NT2/D1 (cell line): ENCODE measurements around the gene GRAMD1B.

Source experiments
- YY1 ChIP-seq: IDR thresholded peaks from 2 replicates; pipeline ENCODE4 v1.6.1; 2011; ENCODE audit not compliant: insufficient read length, insufficient read depth
- ZNF274 ChIP-seq: IDR thresholded peaks from 2 replicates; pipeline ENCODE4 v1.6.1; 2011; ENCODE audit warnings: mild to moderate bottlenecking, low read depth, low read length

GRCh38 chr11:123480882-123481281 is 50.8 kb downstream of the GRAMD1B start:
- TF ChIP-seq YY1 = no peak
- no peak for TF ChIP-seq ZNF274
